NCI-H460 (cell line): ENCODE results near the gene PKP2. TPM values are rescaled to one million over a fixed set of nuclear protein-coding genes. Genes with fewer than 3 reads are reported as not detected.

Experiments used
- DNase-seq: peaks from one replicate; pipeline ENCODE4 v3.0.0-alpha.2; 2016; ENCODE audit warnings: low read depth; ENCODE audit errors: extremely low read depth
- total RNA-seq: library from RNA; depleted of rRNA; stranded (reverse); fragments of >200 nt; shearing (Covaris generic); gene quantifications from 2 replicates; pipeline ENCODE4 v1.2.3, GENCODE V29; 2014

The PKP2 gene
- total RNA-seq, 1 experiment from 2014 or later: 4.0 TPM

DNA sequence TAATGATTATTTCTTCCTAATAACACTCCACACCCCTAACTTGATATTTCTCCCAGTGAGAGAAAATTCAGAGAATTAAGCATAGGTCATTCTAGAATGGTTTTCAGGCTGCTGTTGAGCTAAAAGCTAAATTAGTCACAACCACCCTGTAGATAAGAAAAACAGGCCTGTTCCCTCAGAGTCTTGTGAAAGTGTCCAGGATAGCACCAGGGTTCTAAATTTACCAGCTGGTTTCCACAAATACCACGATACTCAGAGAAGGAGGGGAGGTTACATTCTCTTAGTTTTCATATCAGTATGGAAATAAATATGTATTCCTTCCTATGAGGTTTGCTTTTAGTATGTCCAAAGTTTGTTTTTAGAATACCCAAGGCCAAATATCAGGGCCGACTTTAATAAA, 74.9 kb downstream of the PKP2 start:
- peak; percentile 16 for DNase-seq

DNA sequence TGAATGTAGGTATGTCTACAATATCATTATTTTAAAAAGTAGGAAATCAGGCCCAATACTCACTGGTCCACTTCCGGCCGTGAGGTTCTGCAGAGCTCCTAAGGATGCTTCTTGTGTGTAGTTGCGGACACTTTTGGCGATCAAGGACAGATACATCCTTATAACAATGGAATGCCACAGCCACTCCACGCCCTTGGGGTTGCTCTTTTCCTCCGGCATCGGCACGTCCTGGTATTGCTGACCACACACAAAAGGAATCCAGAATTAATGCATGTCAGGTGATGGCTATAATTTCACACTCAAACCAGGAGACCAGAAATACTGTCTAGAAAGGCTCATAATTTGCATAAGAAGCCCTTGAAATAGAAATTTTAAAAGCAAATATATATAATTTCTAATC, 75.3 kb downstream of the PKP2 start:
- no peak for DNase-seq

DNA sequence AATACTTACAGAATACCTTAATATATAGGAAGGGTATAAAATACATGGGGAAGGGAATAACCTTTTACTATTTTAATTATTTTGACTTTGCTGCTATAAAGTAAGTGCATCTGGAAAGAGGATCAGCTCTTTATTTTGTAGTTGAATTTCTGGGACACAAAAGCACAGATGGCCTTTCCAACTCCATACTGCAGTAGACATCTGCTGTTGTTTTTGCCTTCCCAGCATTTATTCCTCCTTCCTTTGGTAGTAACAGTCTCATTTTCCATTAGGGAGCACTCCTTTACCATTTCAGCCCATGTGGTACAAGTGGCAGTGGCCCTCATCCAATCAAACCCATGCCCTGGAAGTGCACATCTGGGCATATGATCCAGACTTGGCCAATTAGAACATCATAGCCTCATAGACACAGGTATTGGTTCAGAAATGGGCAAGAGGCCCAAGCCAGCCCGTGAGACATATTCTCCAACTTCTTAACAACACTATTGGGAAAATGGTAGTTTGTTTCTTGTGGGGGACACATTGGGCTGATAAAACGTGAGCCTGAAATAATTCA, 76.1 kb downstream of the PKP2 start:
- no peak for DNase-seq

DNA sequence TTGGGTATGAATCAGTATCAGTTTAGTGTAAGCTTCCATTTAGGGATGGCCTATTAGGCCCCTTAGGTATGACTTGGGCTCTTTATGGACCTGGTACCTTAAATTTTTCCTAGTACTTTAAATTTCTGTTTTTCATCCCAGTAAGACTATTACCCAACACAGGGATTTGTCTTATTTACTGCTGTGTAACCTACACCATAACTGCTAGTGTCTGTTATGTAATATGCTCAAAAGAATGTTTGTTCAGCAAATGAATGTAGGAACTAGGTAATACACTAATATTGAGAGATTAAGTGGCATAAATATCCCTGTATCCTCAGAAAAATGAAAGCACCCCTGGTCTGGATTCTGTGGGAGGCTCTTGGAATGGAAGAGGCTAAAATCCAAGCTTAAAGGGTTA, 77.2 kb downstream of the PKP2 start:
- no peak for DNase-seq

DNA sequence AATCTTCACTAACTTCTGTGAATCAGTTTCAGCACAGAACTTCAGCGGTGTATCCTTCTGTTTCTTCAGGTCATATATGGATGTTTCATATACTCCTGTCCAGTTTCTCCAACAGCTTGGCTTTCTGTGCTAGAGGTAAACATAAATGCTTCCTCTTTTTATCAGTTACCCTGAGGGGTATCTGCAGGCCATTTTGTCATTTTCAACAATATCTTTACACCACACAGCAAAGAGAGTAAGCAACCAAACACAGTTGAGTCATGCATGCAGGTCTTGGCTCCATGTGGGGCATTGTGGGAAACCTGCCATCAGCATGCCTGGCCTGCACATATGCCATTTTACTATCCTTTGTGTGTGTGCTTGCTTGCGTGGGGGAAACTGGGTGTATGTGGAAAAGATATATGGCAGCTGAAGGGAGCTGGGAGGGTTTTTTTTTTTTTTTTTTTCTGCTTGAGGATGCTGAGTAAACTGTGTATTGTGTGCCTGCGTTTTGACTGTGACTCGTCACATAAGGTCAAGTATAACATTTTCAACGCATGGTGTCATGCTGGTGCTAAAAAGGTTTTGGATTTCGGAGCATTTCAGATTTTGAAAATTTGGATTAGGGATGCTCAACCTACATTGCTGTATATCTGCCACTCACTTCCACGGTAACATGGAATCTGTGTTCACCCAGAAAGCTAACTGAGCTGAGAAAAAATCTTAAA, 84.7 kb downstream of the PKP2 start:
- no peak for DNase-seq

DNA sequence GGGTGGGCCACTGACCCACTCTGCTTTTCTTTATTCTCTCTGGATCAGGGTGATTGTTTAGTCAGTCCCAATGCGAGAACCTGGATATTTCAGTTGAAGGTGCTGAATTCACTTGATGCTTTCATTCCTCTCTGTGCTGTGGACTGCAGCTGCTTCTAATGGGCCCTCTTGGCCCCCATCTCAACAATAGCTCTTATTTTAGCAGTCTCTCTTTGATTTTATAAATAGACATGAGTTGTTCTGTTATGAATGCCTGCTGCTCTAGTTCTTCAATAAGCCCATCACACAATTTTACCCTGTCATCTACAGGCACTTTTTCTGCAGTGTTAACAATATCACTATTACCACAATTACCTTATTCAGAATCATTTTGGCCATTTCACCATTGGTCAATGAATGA, 86.7 kb downstream of the PKP2 start:
- DNase-seq: no peak

DNA sequence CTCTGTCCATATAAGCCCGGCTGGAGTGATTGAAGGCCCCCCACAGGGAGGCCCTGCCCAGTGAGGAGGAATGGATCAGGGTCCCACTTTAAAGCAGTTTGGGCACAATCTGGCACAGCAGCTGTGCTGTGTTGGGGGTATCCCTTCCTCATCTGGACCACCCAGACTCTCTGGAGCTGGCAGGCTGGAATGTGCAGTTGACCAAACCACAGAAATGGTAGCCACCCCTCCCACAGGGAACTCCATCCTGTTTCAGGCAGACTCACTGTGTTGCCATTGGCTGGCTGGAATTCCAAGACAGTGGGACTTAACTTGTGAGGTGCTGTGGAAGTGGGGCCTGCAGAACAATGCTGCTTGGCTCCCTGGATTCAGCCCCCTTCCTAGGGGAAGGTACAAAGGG, 87.4 kb downstream of the PKP2 start:
- DNase-seq: no peak

DNA sequence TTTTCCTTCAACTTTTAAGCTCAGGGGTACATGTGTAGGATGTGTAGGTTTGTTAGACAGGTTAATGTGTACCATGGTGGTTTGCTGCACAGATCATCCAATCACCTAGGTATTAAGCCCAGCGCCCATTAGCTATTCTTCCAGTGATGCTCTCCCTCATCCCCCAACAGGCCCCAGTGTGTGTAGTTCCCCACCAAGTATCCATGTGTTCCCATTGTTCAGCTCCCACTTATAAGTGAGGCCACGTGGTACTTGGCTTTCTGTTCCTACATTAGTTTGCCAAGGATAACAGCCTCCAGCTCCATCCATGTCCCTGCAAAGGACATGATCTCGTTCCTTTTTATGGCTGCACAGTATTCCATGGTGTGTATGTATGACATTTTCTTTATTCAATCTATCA, 92.3 kb downstream of the PKP2 start:
- no peak for DNase-seq

DNA sequence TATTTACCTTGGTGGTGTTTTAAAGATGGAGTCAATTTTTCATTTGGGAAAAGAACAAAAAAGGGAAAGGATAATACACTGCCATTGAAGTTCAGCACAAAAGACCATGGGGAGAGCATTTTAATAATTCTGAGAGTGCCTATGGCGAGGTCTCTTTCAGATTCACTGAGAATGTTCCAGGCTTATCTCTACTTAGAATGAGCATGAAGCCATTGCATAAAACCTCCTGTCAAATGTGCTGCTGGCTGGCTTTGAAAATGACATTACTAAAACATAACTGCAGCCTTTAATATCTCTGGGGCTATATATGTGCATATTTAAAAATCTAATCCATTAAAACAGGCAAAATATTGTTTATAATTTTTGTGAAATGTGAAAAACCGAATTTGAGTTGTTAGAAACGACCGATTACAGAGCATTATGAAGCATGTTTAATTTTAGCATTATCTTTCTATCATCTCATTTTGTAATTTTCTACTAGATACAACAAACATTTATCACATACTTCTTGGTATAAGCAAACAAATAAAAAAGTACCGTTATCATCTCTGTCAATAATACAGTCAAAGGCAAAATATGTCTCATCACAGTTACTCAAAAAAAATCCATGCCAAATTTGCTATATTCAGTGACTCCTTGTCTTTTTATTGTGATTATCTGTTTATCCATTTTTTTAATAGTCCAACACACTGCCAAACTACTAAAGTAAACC, 95.2 kb downstream of the PKP2 start:
- no peak for DNase-seq

DNA sequence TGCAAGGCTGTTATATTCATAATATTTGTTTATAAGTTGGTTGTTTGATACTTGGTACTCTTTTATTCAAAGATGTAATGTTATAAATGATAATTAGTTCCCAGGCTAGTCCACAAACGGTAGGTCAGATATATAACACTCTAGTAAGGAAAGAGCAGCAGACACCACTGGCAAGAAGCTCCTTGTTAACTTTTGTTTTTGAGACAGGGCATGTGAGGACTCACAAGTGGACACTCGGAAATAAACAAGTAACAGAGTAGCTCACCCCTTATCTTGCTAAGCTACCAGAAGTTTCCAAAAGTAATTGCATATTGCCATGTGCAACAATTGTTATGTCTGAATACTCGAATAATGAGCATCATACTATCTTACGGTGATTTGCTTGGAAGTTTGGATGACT, 102.3 kb downstream of the PKP2 start:
- no peak for DNase-seq

DNA sequence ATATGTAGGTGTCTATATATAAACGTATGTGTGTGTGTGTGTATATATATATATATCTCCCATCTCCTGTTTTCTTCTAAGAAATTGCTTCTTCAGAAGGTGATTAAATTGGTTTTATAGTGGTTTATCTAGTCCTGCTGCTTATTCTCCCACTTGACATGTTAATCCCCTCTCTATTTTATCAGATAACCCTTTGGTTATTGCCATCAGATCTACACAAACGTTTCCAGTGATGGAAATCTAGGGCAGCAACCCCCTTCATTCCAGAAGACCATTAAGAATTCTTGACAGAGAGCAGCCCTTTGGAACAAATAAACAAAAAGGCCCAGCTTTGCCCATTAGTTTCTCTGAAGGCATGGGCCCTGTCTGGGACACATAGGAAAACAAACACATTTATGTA, 106.7 kb downstream of the PKP2 start:
- DNase-seq: no peak

DNA sequence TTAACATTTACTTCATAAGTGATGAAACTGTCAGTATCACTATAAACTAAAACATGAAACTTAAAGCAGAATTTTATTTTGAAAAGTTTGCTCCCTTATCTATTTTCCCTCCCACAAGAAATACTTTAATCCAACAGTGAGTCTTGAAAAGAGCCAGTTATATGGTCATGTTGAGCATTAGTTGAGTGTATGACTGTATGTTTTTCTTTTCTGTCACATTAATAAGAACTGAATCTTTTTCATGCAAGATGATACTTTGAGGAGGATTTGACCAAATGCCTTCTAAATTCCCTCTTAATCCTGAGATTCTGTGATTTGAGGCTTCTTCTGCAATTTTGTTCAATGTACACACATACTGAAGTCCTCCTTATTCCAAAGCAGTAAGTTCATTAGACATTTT, 107.1 kb downstream of the PKP2 start:
- DNase-seq: no peak

DNA sequence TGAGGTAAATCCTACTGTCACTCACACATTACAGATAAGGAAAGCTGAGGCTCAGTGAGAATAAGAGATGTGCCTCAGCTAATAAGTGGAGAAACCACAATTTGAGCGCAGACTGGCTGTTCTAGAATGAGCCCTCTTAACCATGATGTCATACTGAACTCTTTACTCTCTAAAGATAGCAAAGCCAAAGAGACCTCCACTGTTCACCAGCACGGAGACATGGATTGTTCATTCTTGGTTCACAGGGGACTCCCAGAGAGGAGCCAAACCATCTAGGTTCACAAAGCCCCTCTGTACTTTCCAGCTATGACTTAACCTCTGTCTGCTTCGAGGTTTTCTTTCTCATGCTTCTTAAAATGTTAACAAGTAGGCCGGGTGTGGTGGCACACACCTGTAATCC, 108.2 kb downstream of the PKP2 start:
- no peak for DNase-seq

DNA sequence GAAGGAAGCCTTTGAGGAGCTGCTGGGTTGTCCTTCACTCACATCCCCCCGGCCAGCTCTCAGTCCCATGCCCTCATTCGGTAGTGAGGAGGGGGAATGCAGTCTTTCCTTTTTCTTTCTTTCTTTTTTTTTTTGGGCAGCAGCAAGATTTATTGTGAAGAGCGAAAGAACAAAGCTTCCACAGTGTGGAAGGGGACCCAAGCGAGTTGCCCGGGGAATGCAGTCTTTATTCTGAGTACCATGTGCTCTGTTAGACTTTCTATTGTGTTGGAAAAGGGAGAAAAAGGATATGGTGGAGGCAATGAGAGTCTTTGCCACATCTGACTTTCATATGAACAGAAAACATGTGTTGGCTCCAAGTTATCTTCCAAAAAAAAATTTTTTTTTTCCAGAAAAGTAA, 111.0 kb downstream of the PKP2 start:
- no peak for DNase-seq

DNA sequence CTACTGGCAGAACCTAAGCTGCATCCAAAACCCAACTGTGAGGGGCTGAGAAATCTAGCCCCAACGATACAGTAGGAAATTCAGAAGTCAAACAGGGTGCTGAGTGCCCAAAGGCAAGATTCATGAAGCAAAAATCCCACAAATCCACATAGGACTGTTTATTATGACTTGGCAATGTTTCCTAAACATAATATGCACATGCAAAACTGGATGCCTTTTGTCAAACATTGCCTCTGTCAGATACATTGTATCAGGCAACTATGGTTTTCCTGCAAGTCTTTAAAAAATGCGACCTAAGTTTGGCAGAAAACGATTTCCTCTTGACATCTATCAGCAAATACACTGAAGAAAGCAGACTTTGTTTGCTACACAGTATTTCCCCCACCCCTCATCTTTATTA, 113.5 kb downstream of the PKP2 start:
- DNase-seq: no peak

DNA sequence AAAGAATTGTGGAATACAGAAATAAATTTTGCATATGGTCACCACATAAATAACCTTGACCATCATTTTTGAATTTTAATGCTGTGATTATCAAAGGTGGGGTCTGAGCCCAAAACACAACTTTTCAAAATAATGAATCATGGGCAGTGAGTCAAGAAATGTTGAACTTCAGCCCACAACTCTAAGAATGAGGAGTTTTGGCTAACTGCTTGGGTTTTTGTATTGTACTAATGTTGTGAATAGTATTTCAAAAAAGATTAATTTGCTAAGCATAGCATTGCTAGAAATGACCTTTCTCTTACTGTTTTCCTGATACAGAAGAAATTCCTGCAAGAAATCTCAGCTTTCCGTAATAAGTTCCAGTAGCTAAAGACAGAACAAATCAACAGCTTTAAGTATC, 116.5 kb downstream of the PKP2 start:
- no peak for DNase-seq

DNA sequence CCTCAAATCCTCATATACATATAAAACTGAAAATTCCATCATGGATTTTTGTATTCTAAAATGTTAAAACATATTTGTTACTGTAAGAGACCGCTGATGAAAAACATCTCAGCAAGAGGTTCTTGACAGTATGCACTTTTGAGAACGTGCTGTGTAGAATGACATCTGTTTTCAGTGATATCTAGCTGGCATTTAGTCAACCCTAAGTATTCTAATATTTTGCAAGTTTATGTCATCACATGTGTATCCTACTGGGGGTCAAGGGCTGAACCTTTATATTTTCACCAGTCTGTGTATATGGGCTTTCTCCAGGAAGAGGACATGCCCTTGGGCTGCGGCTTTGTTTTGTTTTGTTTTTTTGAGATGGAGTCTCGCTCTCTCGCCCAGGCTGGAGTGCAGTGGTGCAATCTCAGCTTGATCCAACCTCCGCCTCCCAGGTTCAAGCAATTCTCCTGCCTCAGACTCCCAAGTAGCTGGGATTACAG, 118.8 kb downstream of the PKP2 start:
- no peak for DNase-seq

DNA sequence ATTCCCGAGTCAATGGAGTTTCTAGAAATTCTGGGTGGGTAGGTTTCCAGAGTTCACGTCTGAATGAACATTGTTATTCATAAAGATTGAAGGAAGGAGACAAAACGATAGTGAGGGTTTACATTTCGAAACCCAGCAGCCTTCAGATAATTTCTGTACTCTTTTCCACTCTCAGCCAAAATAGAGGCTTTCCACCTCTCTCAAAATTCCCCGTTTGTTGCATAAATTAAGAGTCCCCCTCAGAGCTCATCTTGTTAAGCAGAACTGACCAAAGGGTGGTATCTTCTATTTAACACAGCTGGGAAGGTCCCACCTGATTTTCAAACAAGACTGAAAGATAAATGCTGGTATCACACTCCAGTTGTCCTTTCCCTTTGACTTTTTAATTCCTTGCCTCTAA, 119.4 kb downstream of the PKP2 start:
- no peak for DNase-seq

DNA sequence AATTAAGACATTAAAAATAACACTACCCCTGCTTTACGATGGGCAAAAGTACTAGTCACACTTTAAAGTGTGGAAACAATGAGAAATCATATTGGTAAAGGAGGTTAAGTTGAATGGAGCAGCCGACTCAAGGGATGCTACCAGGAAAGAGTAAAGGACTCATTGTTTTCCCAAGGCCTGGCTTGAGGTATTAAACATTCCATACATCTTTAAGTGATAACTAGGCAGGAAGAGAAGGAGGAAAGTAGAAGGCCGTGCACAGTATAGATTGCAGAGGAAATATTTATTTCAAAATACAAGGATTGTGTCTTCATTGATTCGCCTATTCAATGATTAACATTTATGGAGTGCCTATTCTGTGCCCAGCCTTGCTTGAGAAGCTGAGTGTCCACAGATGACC, 120.3 kb downstream of the PKP2 start:
- no peak for DNase-seq

DNA sequence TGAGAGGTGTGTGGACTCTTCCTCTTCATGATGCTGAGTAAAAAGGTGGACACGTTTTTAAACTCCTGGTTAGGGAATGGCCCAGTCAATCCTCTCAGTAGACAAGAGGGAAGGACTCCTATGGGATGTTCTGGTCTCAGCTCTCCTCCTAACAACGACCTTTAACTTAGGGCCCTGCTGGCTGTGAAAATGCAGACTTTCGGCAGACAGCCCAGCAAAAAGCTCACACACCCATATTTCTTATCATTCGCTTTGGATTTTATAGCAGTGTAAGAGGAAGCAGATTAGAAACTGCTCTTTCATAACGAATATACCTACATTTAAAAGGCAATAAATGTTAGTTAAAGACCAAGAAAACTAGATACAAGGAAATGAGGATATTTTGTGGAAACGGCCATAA, 122.9 kb downstream of the PKP2 start:
- no peak for DNase-seq

DNA sequence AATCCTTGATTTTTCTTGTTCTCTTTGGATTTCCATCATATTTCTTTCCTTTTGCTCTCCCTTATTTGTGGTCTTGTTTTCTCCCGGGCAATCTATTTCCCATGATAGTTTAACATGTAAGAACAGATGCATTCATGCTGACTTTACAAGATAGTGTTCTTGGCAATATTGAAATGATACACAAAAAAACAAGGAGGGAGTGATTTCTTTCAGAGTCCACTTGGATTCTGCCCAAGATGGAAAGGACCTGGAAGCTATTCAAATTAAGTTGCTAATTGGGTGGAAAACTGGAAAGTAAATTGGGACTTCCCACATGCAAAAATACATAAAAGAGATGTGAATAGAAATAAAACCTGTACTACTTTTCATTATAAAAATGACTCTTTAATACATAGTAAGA, 126.4 kb downstream of the PKP2 start:
- no peak for DNase-seq

DNA sequence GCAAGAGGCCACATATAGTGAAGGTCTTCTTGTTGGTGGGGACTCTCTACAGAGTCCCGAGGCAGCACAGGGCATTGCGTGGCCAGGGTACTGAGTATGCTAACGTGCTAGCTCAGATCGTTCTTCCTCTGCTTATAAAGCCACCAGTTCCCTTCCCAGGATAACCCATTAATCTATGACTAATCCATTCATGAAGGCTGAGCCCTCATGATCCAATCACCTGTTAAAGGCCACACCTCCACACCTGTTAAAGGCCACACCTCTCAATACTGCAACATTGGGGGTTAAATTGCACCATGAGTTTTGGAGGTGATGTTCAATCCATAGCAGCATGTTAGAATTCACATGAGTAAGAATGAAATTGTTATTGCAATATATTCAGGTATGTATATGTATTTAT, 128.1 kb downstream of the PKP2 start:
- no peak for DNase-seq
